Panc1 (cell line): Measurements from ENCODE around the gene HDAC11.

Experiments used
- POLR2AphosphoS5 ChIP-seq: IDR thresholded peaks from 2 replicates; pipeline ENCODE4 v1.6.1; 2012; ENCODE audit warnings: mild to moderate bottlenecking, low read depth, low read length, moderate library complexity
- TF ChIP-seq, protein P1 (sequence below), 2 experiments: IDR thresholded peaks; 2 replicates each; pipeline ENCODE4 v1.6.1; 2011 to 2012; ENCODE audit warnings: low read depth in 2 of 2, control low read depth in 1 of 2, low read length in 1 of 2, mild to moderate bottlenecking in 1 of 2, moderate library complexity in 1 of 2; ENCODE audit not compliant: insufficient read depth in 1 of 2
- TF ChIP-seq, protein P2 (sequence below): fragments of 450-650 bp; IDR thresholded peaks from 2 replicates; pipeline ENCODE4 v1.5.1; 2017; ENCODE audit warnings: mild to moderate bottlenecking

DNA sequence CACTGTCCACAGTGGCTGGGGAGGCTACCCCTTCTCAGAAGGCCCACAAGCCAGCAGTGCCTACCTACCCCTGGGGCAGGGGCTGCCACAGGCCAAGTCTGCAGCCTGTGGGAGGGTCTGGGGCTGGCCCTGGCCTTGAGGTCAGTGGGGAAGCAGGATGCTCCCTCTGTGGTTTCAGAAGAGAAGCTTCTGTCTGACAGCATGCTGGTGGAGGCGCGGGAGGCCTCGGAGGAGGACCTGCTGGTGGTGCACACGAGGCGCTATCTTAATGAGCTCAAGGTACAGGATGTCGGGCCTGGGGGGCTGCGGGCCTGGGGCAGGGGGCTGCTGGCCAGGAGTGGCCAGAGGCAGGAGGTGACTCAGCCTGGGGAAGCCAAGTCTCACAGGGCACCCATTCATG, 3.2 kb downstream of the HDAC11 start:
- TF ChIP-seq, protein P1, sequence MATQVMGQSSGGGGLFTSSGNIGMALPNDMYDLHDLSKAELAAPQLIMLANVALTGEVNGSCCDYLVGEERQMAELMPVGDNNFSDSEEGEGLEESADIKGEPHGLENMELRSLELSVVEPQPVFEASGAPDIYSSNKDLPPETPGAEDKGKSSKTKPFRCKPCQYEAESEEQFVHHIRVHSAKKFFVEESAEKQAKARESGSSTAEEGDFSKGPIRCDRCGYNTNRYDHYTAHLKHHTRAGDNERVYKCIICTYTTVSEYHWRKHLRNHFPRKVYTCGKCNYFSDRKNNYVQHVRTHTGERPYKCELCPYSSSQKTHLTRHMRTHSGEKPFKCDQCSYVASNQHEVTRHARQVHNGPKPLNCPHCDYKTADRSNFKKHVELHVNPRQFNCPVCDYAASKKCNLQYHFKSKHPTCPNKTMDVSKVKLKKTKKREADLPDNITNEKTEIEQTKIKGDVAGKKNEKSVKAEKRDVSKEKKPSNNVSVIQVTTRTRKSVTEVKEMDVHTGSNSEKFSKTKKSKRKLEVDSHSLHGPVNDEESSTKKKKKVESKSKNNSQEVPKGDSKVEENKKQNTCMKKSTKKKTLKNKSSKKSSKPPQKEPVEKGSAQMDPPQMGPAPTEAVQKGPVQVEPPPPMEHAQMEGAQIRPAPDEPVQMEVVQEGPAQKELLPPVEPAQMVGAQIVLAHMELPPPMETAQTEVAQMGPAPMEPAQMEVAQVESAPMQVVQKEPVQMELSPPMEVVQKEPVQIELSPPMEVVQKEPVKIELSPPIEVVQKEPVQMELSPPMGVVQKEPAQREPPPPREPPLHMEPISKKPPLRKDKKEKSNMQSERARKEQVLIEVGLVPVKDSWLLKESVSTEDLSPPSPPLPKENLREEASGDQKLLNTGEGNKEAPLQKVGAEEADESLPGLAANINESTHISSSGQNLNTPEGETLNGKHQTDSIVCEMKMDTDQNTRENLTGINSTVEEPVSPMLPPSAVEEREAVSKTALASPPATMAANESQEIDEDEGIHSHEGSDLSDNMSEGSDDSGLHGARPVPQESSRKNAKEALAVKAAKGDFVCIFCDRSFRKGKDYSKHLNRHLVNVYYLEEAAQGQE (IDR thresholded peaks at IDR 0.05; ENCODE audit: insufficient read depth in 1 of 2, low read depth in 2 of 2, low read length in 1 of 2): no peak
- TF ChIP-seq, protein P2, sequence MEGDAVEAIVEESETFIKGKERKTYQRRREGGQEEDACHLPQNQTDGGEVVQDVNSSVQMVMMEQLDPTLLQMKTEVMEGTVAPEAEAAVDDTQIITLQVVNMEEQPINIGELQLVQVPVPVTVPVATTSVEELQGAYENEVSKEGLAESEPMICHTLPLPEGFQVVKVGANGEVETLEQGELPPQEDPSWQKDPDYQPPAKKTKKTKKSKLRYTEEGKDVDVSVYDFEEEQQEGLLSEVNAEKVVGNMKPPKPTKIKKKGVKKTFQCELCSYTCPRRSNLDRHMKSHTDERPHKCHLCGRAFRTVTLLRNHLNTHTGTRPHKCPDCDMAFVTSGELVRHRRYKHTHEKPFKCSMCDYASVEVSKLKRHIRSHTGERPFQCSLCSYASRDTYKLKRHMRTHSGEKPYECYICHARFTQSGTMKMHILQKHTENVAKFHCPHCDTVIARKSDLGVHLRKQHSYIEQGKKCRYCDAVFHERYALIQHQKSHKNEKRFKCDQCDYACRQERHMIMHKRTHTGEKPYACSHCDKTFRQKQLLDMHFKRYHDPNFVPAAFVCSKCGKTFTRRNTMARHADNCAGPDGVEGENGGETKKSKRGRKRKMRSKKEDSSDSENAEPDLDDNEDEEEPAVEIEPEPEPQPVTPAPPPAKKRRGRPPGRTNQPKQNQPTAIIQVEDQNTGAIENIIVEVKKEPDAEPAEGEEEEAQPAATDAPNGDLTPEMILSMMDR: no peak
- no peak for TF ChIP-seq POLR2AphosphoS5
